ENCODE measurements around the gene CCDC136.
A peak's percentile ranks its signal among the peaks of the same experiment; 100 is the strongest.

The CCDC136 gene

DNA sequence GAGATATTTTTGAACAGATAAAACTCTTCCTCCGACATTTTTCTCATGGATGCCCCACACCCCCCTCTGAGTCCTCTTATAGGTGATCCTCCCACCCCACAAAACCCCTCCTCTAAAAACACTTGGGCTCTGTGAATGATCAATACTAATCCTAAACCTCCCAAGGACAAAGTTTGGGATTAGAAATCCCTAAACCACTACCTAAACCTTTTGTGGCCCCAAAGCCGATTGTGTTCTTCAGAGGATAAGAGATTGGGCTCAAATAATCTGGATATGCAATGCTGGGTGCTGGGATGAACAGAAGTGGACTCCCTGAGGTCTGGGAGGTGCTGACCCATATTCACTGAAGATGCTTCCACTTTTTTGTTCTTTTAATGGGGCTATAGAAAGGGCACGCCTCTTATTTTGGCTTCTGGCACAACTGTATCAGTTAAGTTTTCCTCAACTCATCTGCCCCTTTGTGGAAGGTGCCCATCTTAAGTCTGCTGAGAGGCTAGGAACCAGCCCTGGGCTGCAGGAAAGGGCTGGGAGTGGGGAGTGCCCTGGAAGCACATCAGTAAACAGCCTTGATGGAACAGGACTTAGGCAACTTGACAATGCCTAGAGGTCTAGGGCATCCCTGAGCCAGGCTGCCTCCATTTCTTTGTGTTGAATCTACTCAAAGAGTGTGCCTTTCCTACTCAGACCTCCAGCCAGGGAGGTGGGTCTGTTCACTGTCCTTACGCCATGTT, 15.9 kb upstream of the CCDC136 start, which contains the start of gene OPN1SW:
Gene OPN1SW, minus strand, starts transcription at position 51 of the 731 bp plus-strand sequence. Its CDS starts 13 bp downstream, at position 38.
- no peak within 1 kb of the TSS for H3K4me3 ChIP-seq (ENCODE audit: severe bottlenecking)
- no peaks in the 10 kb centered on the region for H3K27me3 ChIP-seq (ENCODE audit: insufficient read depth, poor library complexity, severe bottlenecking)
- H3K9me3 ChIP-seq (ENCODE audit: severe bottlenecking), result no peaks in the 10 kb centered on the region
- ATAC-seq (ENCODE audit: low read depth) (peak; percentile 33; the same call in 2 of the 3 replicates), DNase-seq (ENCODE audit: low spot score) (no peak)
- no peak within 1 kb of the TSS for H3K27ac ChIP-seq (ENCODE audit: poor library complexity, severe bottlenecking)
- TF ChIP-seq, protein P1, sequence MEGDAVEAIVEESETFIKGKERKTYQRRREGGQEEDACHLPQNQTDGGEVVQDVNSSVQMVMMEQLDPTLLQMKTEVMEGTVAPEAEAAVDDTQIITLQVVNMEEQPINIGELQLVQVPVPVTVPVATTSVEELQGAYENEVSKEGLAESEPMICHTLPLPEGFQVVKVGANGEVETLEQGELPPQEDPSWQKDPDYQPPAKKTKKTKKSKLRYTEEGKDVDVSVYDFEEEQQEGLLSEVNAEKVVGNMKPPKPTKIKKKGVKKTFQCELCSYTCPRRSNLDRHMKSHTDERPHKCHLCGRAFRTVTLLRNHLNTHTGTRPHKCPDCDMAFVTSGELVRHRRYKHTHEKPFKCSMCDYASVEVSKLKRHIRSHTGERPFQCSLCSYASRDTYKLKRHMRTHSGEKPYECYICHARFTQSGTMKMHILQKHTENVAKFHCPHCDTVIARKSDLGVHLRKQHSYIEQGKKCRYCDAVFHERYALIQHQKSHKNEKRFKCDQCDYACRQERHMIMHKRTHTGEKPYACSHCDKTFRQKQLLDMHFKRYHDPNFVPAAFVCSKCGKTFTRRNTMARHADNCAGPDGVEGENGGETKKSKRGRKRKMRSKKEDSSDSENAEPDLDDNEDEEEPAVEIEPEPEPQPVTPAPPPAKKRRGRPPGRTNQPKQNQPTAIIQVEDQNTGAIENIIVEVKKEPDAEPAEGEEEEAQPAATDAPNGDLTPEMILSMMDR (IDR thresholded peaks at IDR 0.05; ENCODE audit: poor library complexity, severe bottlenecking), result no peak
- peaks cover 8% of the 10 kb centered on the region for H3K36me3 ChIP-seq (ENCODE audit: low read depth)
- no peaks in the 10 kb centered on the region for H3K4me1 ChIP-seq (ENCODE audit: insufficient read depth, poor library complexity, severe bottlenecking)

DNA sequence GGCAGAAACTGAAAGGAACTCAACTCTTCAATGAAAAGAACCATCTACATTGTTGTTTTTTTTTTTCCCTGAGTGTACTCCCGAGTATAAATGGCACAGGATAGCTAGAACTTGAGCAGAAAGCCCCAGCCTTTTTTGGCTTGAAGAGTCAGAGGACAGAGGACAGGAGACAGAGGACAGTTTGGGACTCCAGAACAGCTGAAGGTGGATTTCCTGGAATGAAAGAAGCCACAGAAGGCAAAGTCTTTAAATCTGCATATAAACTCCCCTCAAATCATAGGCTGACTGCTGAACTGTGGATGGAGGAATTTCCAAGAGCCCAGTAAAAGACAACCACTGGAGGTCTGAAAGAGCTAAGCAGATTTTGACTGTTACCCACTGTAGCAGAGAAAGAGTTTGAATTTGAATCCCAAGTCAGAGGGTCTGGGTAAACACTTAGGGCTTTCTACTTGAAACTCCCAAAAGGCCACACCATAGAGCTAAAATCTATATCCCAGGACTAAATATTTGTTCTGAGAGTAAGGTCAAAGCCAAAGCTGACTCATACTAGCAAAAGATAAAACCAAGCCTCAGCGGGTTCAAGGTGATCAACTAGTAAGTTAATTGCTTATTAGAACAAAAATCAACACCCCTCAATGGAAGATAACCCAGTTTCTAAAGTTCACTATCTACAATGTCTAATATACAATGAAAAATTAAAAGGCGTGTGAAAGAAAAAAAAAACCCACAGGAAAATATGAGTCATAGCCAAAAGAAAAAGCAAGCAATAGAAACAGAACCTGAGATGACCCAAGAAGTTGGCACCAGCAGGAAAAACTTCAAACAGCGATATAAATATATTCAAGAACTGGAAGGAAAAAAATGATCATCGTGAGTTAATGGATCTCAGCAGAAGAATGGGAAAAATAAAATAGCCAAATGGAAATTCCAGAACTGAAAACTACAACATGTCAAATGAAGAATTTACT, 14.3 kb upstream of the CCDC136 start:
- no peak overlapping the region for H3K27ac ChIP-seq (ENCODE audit: poor library complexity, severe bottlenecking)
- no peaks in the 10 kb centered on the region for H3K27me3 ChIP-seq (ENCODE audit: insufficient read depth, poor library complexity, severe bottlenecking)
- TF ChIP-seq, protein P1 (IDR thresholded peaks at IDR 0.05; ENCODE audit: poor library complexity, severe bottlenecking), result no peak
- H3K36me3 ChIP-seq (ENCODE audit: low read depth), result no peaks in the 10 kb centered on the region; the same call in 1 of the 2 replicates
- no peaks in the 10 kb centered on the region for H3K9me3 ChIP-seq (ENCODE audit: severe bottlenecking)
- no peak overlapping the region for H3K4me3 ChIP-seq (ENCODE audit: severe bottlenecking)
- H3K4me1 ChIP-seq (ENCODE audit: insufficient read depth, poor library complexity, severe bottlenecking), result no peaks in the 10 kb centered on the region
- ATAC-seq (ENCODE audit: low read depth) (no peak), DNase-seq (ENCODE audit: low spot score) (no peak)

DNA sequence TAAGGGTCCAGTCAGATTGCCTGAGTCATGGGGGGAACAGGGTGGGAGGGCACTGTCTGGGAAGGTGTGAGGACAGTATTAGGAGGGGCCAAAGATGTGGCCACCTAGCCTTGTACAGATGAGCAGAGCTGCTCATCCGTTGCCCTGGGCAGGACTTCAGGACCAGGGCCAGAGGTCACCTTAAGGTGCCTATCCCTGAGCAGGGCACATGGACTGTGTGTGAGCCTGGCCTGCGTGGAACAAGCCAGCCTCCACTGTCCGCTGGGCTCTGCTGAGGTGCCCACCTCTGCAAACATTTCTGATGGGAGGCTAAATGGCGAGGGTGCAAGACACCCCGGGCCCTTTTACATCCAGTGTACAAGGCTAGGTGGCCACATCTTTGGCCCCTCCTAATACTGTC, 12.8 kb upstream of the CCDC136 start:
- TF ChIP-seq, protein P1 (IDR thresholded peaks at IDR 0.05; ENCODE audit: poor library complexity, severe bottlenecking), result no peak
- no peaks in the 10 kb centered on the region for H3K27me3 ChIP-seq (ENCODE audit: insufficient read depth, poor library complexity, severe bottlenecking)
- no peak for ATAC-seq (ENCODE audit: low read depth)
- no peaks in the 10 kb centered on the region for H3K4me1 ChIP-seq (ENCODE audit: insufficient read depth, poor library complexity, severe bottlenecking)
- no peak for DNase-seq (ENCODE audit: low spot score)
- H3K9me3 ChIP-seq (ENCODE audit: severe bottlenecking), result no peaks in the 10 kb centered on the region
- H3K27ac ChIP-seq (ENCODE audit: poor library complexity, severe bottlenecking), result no peak overlapping the region
- no peak overlapping the region for H3K4me3 ChIP-seq (ENCODE audit: severe bottlenecking)
- no peaks in the 10 kb centered on the region for H3K36me3 ChIP-seq (ENCODE audit: low read depth)

DNA sequence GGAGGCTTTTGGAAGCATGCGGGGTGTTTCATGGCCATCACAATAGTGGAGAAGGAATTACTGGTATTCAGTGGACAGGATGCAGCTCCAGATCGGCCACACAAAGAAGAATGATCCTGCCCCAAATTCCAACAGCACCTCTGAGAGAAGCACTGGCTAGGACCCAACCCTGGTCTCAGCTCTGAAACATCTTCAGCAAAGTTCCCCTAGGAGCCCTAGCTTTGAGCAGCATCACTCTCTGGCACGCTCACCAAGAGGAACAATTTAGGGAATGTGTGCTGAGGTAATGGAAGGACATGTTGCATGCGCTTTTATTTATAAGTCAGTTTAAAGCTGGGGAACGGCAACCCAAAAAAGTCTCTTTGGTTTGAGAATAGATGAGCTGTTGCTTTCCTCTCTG, 10.6 kb upstream of the CCDC136 start:
- Histone ChIP-seq H3K4me3 (ENCODE audit: severe bottlenecking) (no peak overlapping the region), H3K9me3 (ENCODE audit: severe bottlenecking) (no peaks in the 10 kb centered on the region), H3K27me3 (ENCODE audit: insufficient read depth, poor library complexity, severe bottlenecking) (no peaks in the 10 kb centered on the region), H3K4me1 (ENCODE audit: insufficient read depth, poor library complexity, severe bottlenecking) (no peaks in the 10 kb centered on the region), H3K27ac (ENCODE audit: poor library complexity, severe bottlenecking) (no peak overlapping the region), H3K36me3 (ENCODE audit: low read depth) (no peaks in the 10 kb centered on the region)
- TF ChIP-seq, protein P1 (IDR thresholded peaks at IDR 0.05; ENCODE audit: poor library complexity, severe bottlenecking), result no peak
- ATAC-seq (ENCODE audit: low read depth) (no peak), DNase-seq (ENCODE audit: low spot score) (no peak)
